IMR-90 (cell line): ENCODE data around the gene LARP1. TPM values are rescaled to one million over a fixed set of nuclear protein-coding genes. Genes with fewer than 3 reads are reported as not detected.

ENCODE experiments used
- ATAC-seq: fragments of 200-7000 bp; cut with Tn5 transposase; 2 replicates; pipeline ENCODE4 v1.9.1; 2020; ENCODE audit warnings: low read depth, mild to moderate bottlenecking, moderate library complexity
- BruUV-seq: library from RNA; stranded (reverse); fragments of 400-500 nt; replicated peaks from 2 replicates; lab custom pipeline; 2021; lab: Mats Ljungman, UMichigan
- CTCF ChIA-PET: fragments of 300-600 bp; formaldehyde crosslinking; extraction: SDS; loops from one replicate; lab custom pipeline; 2021; ENCODE audit warnings: antibody characterized with exemption; lab: Yijun Ruan, JAX
- POLR2A ChIA-PET: fragments of 300-600 bp; sonication (Branson Sonifier 250); formaldehyde crosslinking; loops from one replicate; lab custom pipeline; 2022; ENCODE audit warnings: antibody characterized with exemption; ENCODE audit not compliant: unreplicated experiment; lab: Charles Lee
- DNase-seq: peaks from one replicate; pipeline ENCODE4 v3.0.0; 2013
- H2AFZ ChIP-seq: replicated peaks from 2 replicates; pipeline ENCODE3; 2013; ENCODE audit warnings: low read length, mild to moderate bottlenecking; ENCODE audit not compliant: poor library complexity
- H2AK5ac ChIP-seq: 2 replicates; pipeline ENCODE4 v1.6.1; 2013; ENCODE audit warnings: low read depth, low read length, inconsistent platforms
- H2AK9ac ChIP-seq: replicated peaks from 2 replicates; pipeline ENCODE3; 2013; ENCODE audit warnings: mild to moderate bottlenecking, low read depth, low read length, moderate library complexity; ENCODE audit not compliant: poor library complexity
- H2BK120ac ChIP-seq: 2 replicates; pipeline ENCODE4 v1.6.1; 2013; ENCODE audit warnings: low read depth, low read length, inconsistent platforms
- H2BK15ac ChIP-seq: 3 replicates; pipeline ENCODE4 v1.6.1; 2013; ENCODE audit warnings: low read depth, low read length, inconsistent platforms
- H2BK20ac ChIP-seq: 2 replicates; pipeline ENCODE4 v1.6.1; 2013; ENCODE audit warnings: low read depth, mild to moderate bottlenecking, inconsistent platforms, low read length, moderate library complexity
- H2BK5ac ChIP-seq: 2 replicates; pipeline ENCODE4 v1.6.1; 2013; ENCODE audit warnings: mild to moderate bottlenecking, low read depth, low read length, inconsistent platforms; ENCODE audit not compliant: poor library complexity, severe bottlenecking
- H3K14ac ChIP-seq: replicated peaks from 2 replicates; pipeline ENCODE4 v1.6.1; 2013; ENCODE audit warnings: low read depth, low read length, inconsistent platforms
- H3K18ac ChIP-seq: 2 replicates; pipeline ENCODE4 v1.6.1; 2013; ENCODE audit warnings: low read depth, low read length, control low read depth
- H3K23ac ChIP-seq: 2 replicates; pipeline ENCODE4 v1.6.1; 2013; ENCODE audit warnings: low read depth, low read length, inconsistent platforms
- H3K27ac ChIP-seq: 2 replicates; pipeline ENCODE4 v1.5.1; 2013; ENCODE audit warnings: mild to moderate bottlenecking, control low read depth, low read length; ENCODE audit not compliant: insufficient read depth
- H3K27me3 ChIP-seq: 2 replicates; pipeline ENCODE4 v1.6.1; 2013; ENCODE audit warnings: low read length; ENCODE audit not compliant: control insufficient read depth, insufficient read depth
- H3K36me3 ChIP-seq: 2 replicates; pipeline ENCODE4 v1.6.1; 2013; ENCODE audit warnings: low read length, mixed read lengths; ENCODE audit not compliant: control insufficient read depth, insufficient read depth
- H3K4ac ChIP-seq: 2 replicates; pipeline ENCODE4 v1.6.1; 2013; ENCODE audit warnings: low read depth, low read length, inconsistent platforms
- H3K4me1 ChIP-seq: 2 replicates; pipeline ENCODE4 v1.6.1; 2013; ENCODE audit warnings: low read length, mixed read lengths; ENCODE audit not compliant: control insufficient read depth, insufficient read depth
- H3K4me2 ChIP-seq: 2 replicates; pipeline ENCODE4 v1.6.1; 2013; ENCODE audit warnings: low read depth, mild to moderate bottlenecking, control low read depth, low read length, moderate library complexity
- H3K4me3 ChIP-seq: 2 replicates; pipeline ENCODE4 v1.5.1; 2013; ENCODE audit warnings: low read depth, mild to moderate bottlenecking, control low read depth, low read length, moderate library complexity; ENCODE audit not compliant: insufficient read depth
- H3K56ac ChIP-seq: 2 replicates; pipeline ENCODE4 v1.6.1; 2013; ENCODE audit warnings: low read length, inconsistent platforms; ENCODE audit not compliant: insufficient read depth; ENCODE audit errors: extremely low read depth
- H3K79me1 ChIP-seq, 2 experiments: 2 replicates each; pipeline ENCODE4 v1.6.1; 2013; ENCODE audit warnings: low read length in 2 of 2, inconsistent platforms in 1 of 2, low read depth in 1 of 2
- H3K9ac ChIP-seq: 2 replicates; pipeline ENCODE4 v1.6.1; 2013; ENCODE audit warnings: low read depth, low read length, control low read depth
- H3K9me1 ChIP-seq: 2 replicates; pipeline ENCODE4 v1.6.1; 2013; ENCODE audit warnings: low read length, inconsistent platforms; ENCODE audit not compliant: insufficient read depth
- H3K9me3 ChIP-seq: 2 replicates; pipeline ENCODE4 v1.6.1; 2013; ENCODE audit warnings: low read length; ENCODE audit not compliant: control insufficient read depth, insufficient read depth
- H4K20me1 ChIP-seq: 2 replicates; pipeline ENCODE4 v1.6.1; 2013; ENCODE audit warnings: low read length, inconsistent platforms; ENCODE audit not compliant: insufficient read depth
- H4K5ac ChIP-seq: 2 replicates; pipeline ENCODE4 v1.6.1; 2013; ENCODE audit warnings: mild to moderate bottlenecking, low read depth, low read length, control low read depth
- H4K8ac ChIP-seq, 2 experiments: 2 replicates each; pipeline ENCODE4 v1.6.1; 2013; ENCODE audit warnings: low read depth in 2 of 2, low read length in 2 of 2, control low read depth in 1 of 2, inconsistent platforms in 1 of 2
- H4K91ac ChIP-seq: 2 replicates; pipeline ENCODE4 v1.6.1; 2013; ENCODE audit warnings: low read depth, low read length, inconsistent platforms; ENCODE audit not compliant: insufficient read depth
- BHLHE40 ChIP-seq: fragments of 150-350 bp; IDR thresholded peaks from 2 replicates; pipeline ENCODE4 v1.6.1; 2016; ENCODE audit warnings: mild to moderate bottlenecking, low read depth, low read length
- FOS ChIP-seq: fragments of 150-350 bp; IDR thresholded peaks from 2 replicates; pipeline ENCODE4 v1.6.1; 2016; ENCODE audit warnings: low read depth, low read length
- MAZ ChIP-seq: IDR thresholded peaks from 2 replicates; pipeline ENCODE4 v1.6.1; 2012; ENCODE audit warnings: low read depth, mild to moderate bottlenecking, low read length, improper control_type of control experiment, moderate library complexity, borderline replicate concordance
- NFE2L2 ChIP-seq: fragments of 150-350 bp; IDR thresholded peaks from 2 replicates; pipeline ENCODE4 v1.6.1; 2016; ENCODE audit warnings: low read depth, mild to moderate bottlenecking, low read length
- RCOR1 ChIP-seq: IDR thresholded peaks from 2 replicates; pipeline ENCODE4 v1.6.1; 2012; ENCODE audit warnings: mild to moderate bottlenecking, low read length, improper control_type of control experiment; ENCODE audit not compliant: insufficient replicate concordance
- WGBS, 2 experiments: methylation state at CpG; one replicate each; pipeline versions ENCODE4 v1.1.5 to v1.1.7; 2013; ENCODE audit warnings: missing lambda C conversion rate in 2 of 2; ENCODE audit not compliant: insufficient read length in 1 of 2; ENCODE audit errors: extremely low coverage in 2 of 2; 5-methylcytosine and 5-hydroxymethylcytosine counted together
- dilution Hi-C: fragments of 300-500 bp; cut with HindIII; formaldehyde crosslinking; loops from one replicate; pipeline ENCODE4 v1.14.3; 2018; ENCODE audit warnings: low sequenced_read_pairs; ENCODE audit not compliant: unreplicated experiment
- in situ Hi-C: fragments of 300-500 bp; cut with MboI; formaldehyde crosslinking; loops from 3 replicates; pipeline ENCODE4 v1.14.3; 2019; ENCODE audit warnings: low sequenced_read_pairs, inconsistent platforms, mixed read lengths
- intact Hi-C: fragments of 100-400 bp; cut with micrococcal nuclease; formaldehyde crosslinking; loops from 2 replicates; pipeline ENCODE4 v1.10.0; 2022
- polyA plus RNA-seq, 3 experiments: library from polyadenylated mRNA; depleted of rRNA; stranded (reverse); fragments of >200 nt; gene quantifications; 2 replicates each; pipeline ENCODE4 v1.2.3, GENCODE V29; 2012; ENCODE audit warnings: low replicate concordance in 1 of 3
- total RNA-seq: library from RNA; depleted of rRNA; stranded (reverse); fragments of >200 nt; gene quantifications from 2 replicates; pipeline ENCODE4 v1.2.3, GENCODE V29; 2012
- TF ChIP-seq, protein P1 (sequence below): fragments of 150-350 bp; IDR thresholded peaks from 2 replicates; pipeline ENCODE4 v1.6.1; 2017; ENCODE audit warnings: mild to moderate bottlenecking, antibody characterized with exemption, low read length, low read depth

LARP1 gene
- total and polyA plus RNA-seq, 2 of the 4 experiments (the other 2 are of a cell fraction) = 47.3 to 77.4 TPM

DNA sequence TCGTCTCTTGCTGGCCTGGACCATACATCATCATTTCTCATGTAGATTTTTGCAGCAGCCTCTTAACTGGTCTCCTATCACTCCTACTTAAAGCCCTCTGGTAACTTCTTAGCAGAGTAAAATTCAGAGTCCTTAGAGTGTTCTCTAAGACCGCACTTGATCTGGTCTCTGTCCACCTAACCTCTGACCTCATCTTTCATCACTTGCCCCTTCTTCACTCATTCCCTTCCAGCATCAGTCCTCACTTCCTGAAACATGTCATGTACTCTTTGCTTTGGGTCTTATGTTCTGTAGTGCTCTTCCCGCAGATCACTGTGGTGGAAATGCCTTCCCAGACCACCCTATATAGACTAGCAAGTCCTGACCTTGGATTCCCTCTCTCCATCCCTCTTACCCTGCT lies 9.8 kb downstream of the LARP1 start:
- Histone ChIP-seq H2AK5ac (no peak overlapping the region), H3K27me3 (no peaks in the 10 kb centered on the region), H3K79me1 (peaks cover 21 to 80% of the 10 kb centered on the region in 2 experiments), H4K91ac (no peak overlapping the region), H2AFZ (no peak overlapping the region), H2BK20ac (no peak overlapping the region), H3K4me1 (peaks cover 25% of the 10 kb centered on the region), H3K23ac (no peak overlapping the region), H2AK9ac (no peak overlapping the region), H4K20me1 (peaks cover 97% of the 10 kb centered on the region), H2BK5ac (no peak overlapping the region), H3K4ac (no peak overlapping the region), H2BK15ac (no peak overlapping the region), H3K4me2 (no peak overlapping the region), H2BK120ac (no peak overlapping the region), H3K27ac (no peak overlapping the region), H4K5ac (no peak overlapping the region), H3K14ac (no peak overlapping the region), H3K9me1 (peaks cover 50% of the 10 kb centered on the region), H3K18ac (no peak overlapping the region), H3K56ac (no peak overlapping the region), H4K8ac (no peak overlapping the region), H3K4me3 (no peak overlapping the region), H3K36me3 (no peaks in the 10 kb centered on the region), H3K9ac (no peak overlapping the region), H3K9me3 (no peaks in the 10 kb centered on the region)
- ATAC-seq (no peak), DNase-seq (no peak)
- in situ Hi-C loops = no loop called here
- ChIA-PET POLR2A (no interaction called here), CTCF (no interaction called here)
- intact Hi-C loops = no loop called here
- BruUV-seq = no TSS peak
- WGBS, 2 experiments = 44% methylated on average over 1 of the region's 3 CpGs; no CpG with 5 or more reads in 1 of the 2 experiments
- TF ChIP-seq MAZ (no peak), NFE2L2 (no peak), FOS (no peak), RCOR1 (no peak), BHLHE40 (no peak)
- TF ChIP-seq, protein P1, sequence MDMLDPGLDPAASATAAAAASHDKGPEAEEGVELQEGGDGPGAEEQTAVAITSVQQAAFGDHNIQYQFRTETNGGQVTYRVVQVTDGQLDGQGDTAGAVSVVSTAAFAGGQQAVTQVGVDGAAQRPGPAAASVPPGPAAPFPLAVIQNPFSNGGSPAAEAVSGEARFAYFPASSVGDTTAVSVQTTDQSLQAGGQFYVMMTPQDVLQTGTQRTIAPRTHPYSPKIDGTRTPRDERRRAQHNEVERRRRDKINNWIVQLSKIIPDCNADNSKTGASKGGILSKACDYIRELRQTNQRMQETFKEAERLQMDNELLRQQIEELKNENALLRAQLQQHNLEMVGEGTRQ = no peak
- dilution Hi-C loops = no loop called here
